Pulmonary artery endothelial cell (primary cell): ENCODE data around the gene IMP3. TPM values are rescaled to one million over a fixed set of nuclear protein-coding genes. Genes with fewer than 3 reads are reported as not detected.

Experiments used
- DNase-seq: peaks from one replicate; pipeline ENCODE4 v3.0.0-alpha.2; 2011; ENCODE audit warnings: low read depth, low spot score
- total RNA-seq: library from RNA; depleted of rRNA; stranded (reverse); fragments of >200 nt; gene quantifications from 2 replicates; pipeline ENCODE4 v1.2.3, GENCODE V29; 2014

Gene IMP3
- total RNA-seq, 1 donor from 2014 or later = 75.6 TPM

- no peak for DNase-seq
Measured at GRCh38 chr15:75672646-75673425, 32.8 kb upstream of the IMP3 start.

- no peak for DNase-seq
Measured at GRCh38 chr15:75671730-75672602, 31.9 kb upstream of the IMP3 start.

GRCh38 chr15:75669879-75670212, 29.8 kb upstream of the IMP3 start:
- DNase-seq = no peak

- no peak for DNase-seq
Measured at GRCh38 chr15:75669191-75669878, 29.3 kb upstream of the IMP3 start.

GRCh38 chr15:75666823-75667501, 26.9 kb upstream of the IMP3 start:
- DNase-seq = peak; percentile 94

GRCh38 chr15:75663931-75664421, 24.0 kb upstream of the IMP3 start:
- no peak for DNase-seq

GRCh38 chr15:75662823-75663519, 22.9 kb upstream of the IMP3 start:
- no peak for DNase-seq

- DNase-seq = no peak
Measured at GRCh38 chr15:75661756-75662140, 21.7 kb upstream of the IMP3 start.

- no peak for DNase-seq
Measured at GRCh38 chr15:75661100-75661755, 21.2 kb upstream of the IMP3 start.

- no peak for DNase-seq
Measured at GRCh38 chr15:75659928-75660645, 20.1 kb upstream of the IMP3 start.

GRCh38 chr15:75659141-75659771, 19.2 kb upstream of the IMP3 start:
- no peak for DNase-seq

- DNase-seq = no peak
Measured at GRCh38 chr15:75656813-75657212, 16.8 kb upstream of the IMP3 start.

- no peak for DNase-seq
Measured at GRCh38 chr15:75656331-75656730, 16.3 kb upstream of the IMP3 start.

- no peak for DNase-seq
Measured at GRCh38 chr15:75655931-75656330, 15.9 kb upstream of the IMP3 start.

- DNase-seq = no peak
Measured at GRCh38 chr15:75654201-75654907, 14.3 kb upstream of the IMP3 start.

GRCh38 chr15:75653347-75653913, 13.4 kb upstream of the IMP3 start:
- DNase-seq = no peak

- DNase-seq = no peak
Measured at GRCh38 chr15:75651810-75652543, 12.0 kb upstream of the IMP3 start.
